Breast epithelium (tissue), 3 donors: ENCODE data around the gene RNF4.

ENCODE experiments used
- POLR2A ChIP-seq: fragments of 450-650 bp; IDR thresholded peaks from one replicate; pipeline ENCODE4 v1.6.1; 2016; ENCODE audit warnings: antibody characterized with exemption, mild to moderate bottlenecking, moderate library complexity
- POLR2AphosphoS5 ChIP-seq, 3 donors: sonication (generic); formaldehyde crosslinking; IDR thresholded peaks; one replicate each; pipeline ENCODE4 v1.6.1; 2017; ENCODE audit warnings: antibody characterized with exemption in 3 of 3
- TF ChIP-seq, protein P1 (sequence below), 3 donors: fragments of 450-650 bp; IDR thresholded peaks; one replicate each; pipeline ENCODE4 v1.5.1; 2016 to 2017; ENCODE audit warnings: antibody characterized with exemption in 3 of 3, mild to moderate bottlenecking in 3 of 3, moderate library complexity in 3 of 3

DNA sequence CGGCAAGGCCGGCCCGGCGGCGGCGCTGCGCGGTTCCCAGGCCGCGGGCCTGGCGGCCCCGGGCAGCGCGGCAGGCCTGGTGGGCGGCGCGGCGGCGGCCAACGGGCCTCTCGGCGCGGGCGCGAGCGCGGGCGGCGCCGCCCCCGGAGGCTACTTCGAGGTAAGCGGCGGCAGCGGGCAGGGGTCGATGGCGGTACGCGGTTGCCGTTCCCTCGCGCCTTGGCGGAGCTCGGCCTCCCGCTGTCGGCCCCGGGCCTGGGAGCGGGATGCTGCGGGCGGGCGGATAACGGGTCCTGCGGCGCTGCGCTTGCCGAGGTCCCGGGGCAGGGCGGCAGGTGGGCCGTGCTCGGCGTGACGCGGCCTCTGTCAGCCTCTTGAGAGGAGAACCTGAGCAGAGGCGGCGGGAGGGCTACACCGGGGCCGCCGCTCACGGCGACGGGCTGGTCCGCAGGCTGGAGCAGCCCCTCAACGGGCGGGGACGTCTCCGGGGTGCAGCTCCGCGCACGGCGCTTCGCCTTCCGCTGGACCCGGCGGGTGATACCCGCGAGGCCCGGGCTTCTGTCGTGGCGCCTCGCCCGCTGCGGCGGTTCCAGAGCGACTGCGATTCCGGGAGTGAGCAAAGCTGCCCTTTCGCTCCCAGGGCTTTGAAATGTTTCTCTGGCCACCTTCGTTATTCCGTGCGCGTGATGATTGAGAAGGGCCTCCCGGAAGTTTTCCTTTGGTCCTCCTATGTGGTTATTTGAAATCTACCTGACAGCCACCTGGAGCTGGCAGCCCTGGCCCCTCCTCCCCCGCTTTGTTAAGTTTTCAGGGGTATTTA, 68.3 kb downstream of the RNF4 start:
- TF ChIP-seq, protein P1, sequence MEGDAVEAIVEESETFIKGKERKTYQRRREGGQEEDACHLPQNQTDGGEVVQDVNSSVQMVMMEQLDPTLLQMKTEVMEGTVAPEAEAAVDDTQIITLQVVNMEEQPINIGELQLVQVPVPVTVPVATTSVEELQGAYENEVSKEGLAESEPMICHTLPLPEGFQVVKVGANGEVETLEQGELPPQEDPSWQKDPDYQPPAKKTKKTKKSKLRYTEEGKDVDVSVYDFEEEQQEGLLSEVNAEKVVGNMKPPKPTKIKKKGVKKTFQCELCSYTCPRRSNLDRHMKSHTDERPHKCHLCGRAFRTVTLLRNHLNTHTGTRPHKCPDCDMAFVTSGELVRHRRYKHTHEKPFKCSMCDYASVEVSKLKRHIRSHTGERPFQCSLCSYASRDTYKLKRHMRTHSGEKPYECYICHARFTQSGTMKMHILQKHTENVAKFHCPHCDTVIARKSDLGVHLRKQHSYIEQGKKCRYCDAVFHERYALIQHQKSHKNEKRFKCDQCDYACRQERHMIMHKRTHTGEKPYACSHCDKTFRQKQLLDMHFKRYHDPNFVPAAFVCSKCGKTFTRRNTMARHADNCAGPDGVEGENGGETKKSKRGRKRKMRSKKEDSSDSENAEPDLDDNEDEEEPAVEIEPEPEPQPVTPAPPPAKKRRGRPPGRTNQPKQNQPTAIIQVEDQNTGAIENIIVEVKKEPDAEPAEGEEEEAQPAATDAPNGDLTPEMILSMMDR (IDR thresholded peaks at IDR 0.05) = no peak
- TF ChIP-seq POLR2A (no peak), POLR2AphosphoS5 (IDR thresholded peaks at IDR 0.05) (peak in 1 of 3 donors; percentile 15)
